ENCODE results near the gene ZNF438.
"Not testable (repeated sequence)": the region's sequence is repeated elsewhere in the genome, so short reads cannot be mapped to it uniquely, and the experiment has no call there.

Gene ZNF438

GRCh38 chr10:30984563-30985328 lies 46.9 kb downstream of the ZNF438 start:
- no peak for DNase-seq

GRCh38 chr10:30983209-30983608 lies 48.5 kb downstream of the ZNF438 start:
- not testable (repeated sequence) for DNase-seq

GRCh38 chr10:30980951-30981616 lies 50.6 kb downstream of the ZNF438 start:
- DNase-seq: no peak

- no peak for DNase-seq
These were observed 51.7 kb downstream of the ZNF438 start for GRCh38 chr10:30979956-30980355.

- no peak for DNase-seq
These were observed 52.8 kb downstream of the ZNF438 start for GRCh38 chr10:30978843-30979242.

GRCh38 chr10:30977385-30977784 lies 54.3 kb downstream of the ZNF438 start:
- no peak for DNase-seq

GRCh38 chr10:30974773-30975415 lies 56.8 kb downstream of the ZNF438 start:
- DNase-seq: no peak

GRCh38 chr10:30974355-30974754 lies 57.3 kb downstream of the ZNF438 start:
- no peak for DNase-seq

- DNase-seq: no peak
These were observed 57.9 kb downstream of the ZNF438 start for GRCh38 chr10:30973737-30974136.

- DNase-seq: no peak
These were observed 60.8 kb downstream of the ZNF438 start for GRCh38 chr10:30970760-30971460.

- no peak for DNase-seq
These were observed 63.0 kb downstream of the ZNF438 start for GRCh38 chr10:30968711-30969110.

GRCh38 chr10:30967650-30968410 lies 63.8 kb downstream of the ZNF438 start:
- no peak for DNase-seq

- DNase-seq: no peak
These were observed 67.4 kb downstream of the ZNF438 start for GRCh38 chr10:30963992-30964930.

- DNase-seq: no peak
These were observed 69.1 kb downstream of the ZNF438 start for GRCh38 chr10:30962522-30962921.

- DNase-seq: no peak
These were observed 71.8 kb downstream of the ZNF438 start for GRCh38 chr10:30959836-30960210.

- not testable (repeated sequence) for DNase-seq
These were observed 82.4 kb downstream of the ZNF438 start for GRCh38 chr10:30949218-30949617.

- DNase-seq: no peak
These were observed 87.7 kb downstream of the ZNF438 start for GRCh38 chr10:30944005-30944404.

- no peak for DNase-seq
These were observed 88.2 kb downstream of the ZNF438 start for GRCh38 chr10:30943451-30943850.

GRCh38 chr10:30940256-30940655 lies 91.4 kb downstream of the ZNF438 start:
- no peak for DNase-seq

GRCh38 chr10:30939643-30940251 lies 91.9 kb downstream of the ZNF438 start:
- no peak for DNase-seq

GRCh38 chr10:30935078-30935477 lies 96.6 kb downstream of the ZNF438 start:
- DNase-seq: no peak

Measured in NCI-H187 treated with DMSO at 0.1 percent for 48 hours (cell line).